Midbrain (tissue), 1 donor: ENCODE data around the gene TTC34.
"Not testable (repeated sequence)": the region's sequence is repeated elsewhere in the genome, so short reads cannot be mapped to it uniquely, and the experiment has no call there.

ENCODE experiments used
- DNase-seq: peaks from one replicate; lab custom pipeline; 2025; lab: John Stamatoyannopoulos, UW

TTC34 gene

GRCh38 chr1:2759433-2759832 lies 42.1 kb downstream of the TTC34 start:
- DNase-seq = not testable (repeated sequence)

GRCh38 chr1:2757519-2757918 lies 44.0 kb downstream of the TTC34 start:
- not testable (repeated sequence) for DNase-seq

GRCh38 chr1:2755426-2755825 lies 46.1 kb downstream of the TTC34 start:
- not testable (repeated sequence) for DNase-seq

- DNase-seq = not testable (repeated sequence)
Measured at GRCh38 chr1:2754597-2754996, 46.9 kb downstream of the TTC34 start.

GRCh38 chr1:2752503-2752902 lies 49.0 kb downstream of the TTC34 start:
- DNase-seq = not testable (repeated sequence)

- DNase-seq = not testable (repeated sequence)
Measured at GRCh38 chr1:2751866-2752265, 49.6 kb downstream of the TTC34 start.

GRCh38 chr1:2750766-2751730 lies 50.4 kb downstream of the TTC34 start:
- DNase-seq = not testable (repeated sequence)

- not testable (repeated sequence) for DNase-seq
Measured at GRCh38 chr1:2750041-2750680, 51.3 kb downstream of the TTC34 start.

- DNase-seq = not testable (repeated sequence)
Measured at GRCh38 chr1:2748626-2749025, 52.9 kb downstream of the TTC34 start.

- DNase-seq = not testable (repeated sequence)
Measured at GRCh38 chr1:2694796-2695195, 106.7 kb downstream of the TTC34 start.

- not testable (repeated sequence) for DNase-seq
Measured at GRCh38 chr1:2690180-2690579, 111.3 kb downstream of the TTC34 start.

- DNase-seq = not testable (repeated sequence)
Measured at GRCh38 chr1:2688336-2688665, 113.2 kb downstream of the TTC34 start.

- DNase-seq = not testable (repeated sequence)
Measured at GRCh38 chr1:2687638-2688335, 113.7 kb downstream of the TTC34 start.

GRCh38 chr1:2687174-2687591 lies 114.3 kb downstream of the TTC34 start:
- DNase-seq = not testable (repeated sequence)

GRCh38 chr1:2686091-2686863 lies 115.2 kb downstream of the TTC34 start:
- not testable (repeated sequence) for DNase-seq

- not testable (repeated sequence) for DNase-seq
Measured at GRCh38 chr1:2685671-2686070, 115.8 kb downstream of the TTC34 start.

GRCh38 chr1:2684878-2685277 lies 116.6 kb downstream of the TTC34 start:
- DNase-seq = not testable (repeated sequence)

GRCh38 chr1:2684000-2684399 lies 117.5 kb downstream of the TTC34 start:
- DNase-seq = not testable (repeated sequence)

GRCh38 chr1:2683321-2683741 lies 118.2 kb downstream of the TTC34 start:
- DNase-seq = not testable (repeated sequence)

- DNase-seq = not testable (repeated sequence)
Measured at GRCh38 chr1:2682879-2683278, 118.6 kb downstream of the TTC34 start.

GRCh38 chr1:2676726-2677125 lies 124.8 kb downstream of the TTC34 start:
- not testable (repeated sequence) for DNase-seq
